Mesenchymal stem cell (in vitro differentiated cells and primary cell): ENCODE measurements around the gene FBXL19.
"Not testable (repeated sequence)": the region's sequence is repeated elsewhere in the genome, so short reads cannot be mapped to it uniquely, and the experiment has no call there.

Source experiments
- DNase-seq: peaks from one replicate; pipeline ENCODE4 v3.0.0-alpha.2; 2013
- H2AFZ ChIP-seq: one replicate; pipeline ENCODE4 v1.6.1; 2013; ENCODE audit warnings: low read depth, mild to moderate bottlenecking, control low read depth, inconsistent platforms, low read length, moderate library complexity
- H2AK5ac ChIP-seq: 2 replicates; pipeline ENCODE4 v1.6.1; 2013; ENCODE audit warnings: low read length, moderate library complexity, mild to moderate bottlenecking, inconsistent platforms; ENCODE audit not compliant: severe bottlenecking
- H2BK120ac ChIP-seq: one replicate; pipeline ENCODE4 v1.6.1; 2013; ENCODE audit warnings: low read depth, mild to moderate bottlenecking, inconsistent platforms, low read length, moderate library complexity
- H2BK12ac ChIP-seq, 2 experiments: one replicate each; pipeline ENCODE4 v1.6.1; 2013; ENCODE audit warnings: inconsistent platforms in 2 of 2, low read length in 2 of 2, mild to moderate bottlenecking in 2 of 2, moderate library complexity in 2 of 2, control low read depth in 1 of 2
- H2BK15ac ChIP-seq: one replicate; pipeline ENCODE4 v1.6.1; 2013; ENCODE audit warnings: mild to moderate bottlenecking, low read depth, inconsistent platforms; ENCODE audit not compliant: poor library complexity, severe bottlenecking
- H2BK5ac ChIP-seq: 2 replicates; pipeline ENCODE4 v1.6.1; 2013; ENCODE audit warnings: low read depth, mild to moderate bottlenecking, low read length, control low read depth, inconsistent platforms; ENCODE audit not compliant: poor library complexity, severe bottlenecking
- H3K14ac ChIP-seq, 2 experiments: one replicate each; pipeline ENCODE4 v1.6.1; 2013; ENCODE audit warnings: inconsistent platforms in 2 of 2, low read length in 2 of 2, control low read depth in 1 of 2, mild to moderate bottlenecking in 1 of 2, moderate library complexity in 1 of 2
- H3K18ac ChIP-seq, 2 experiments: one replicate each; pipeline ENCODE4 v1.6.1; 2013; ENCODE audit warnings: inconsistent platforms in 2 of 2, low read length in 2 of 2, control low read depth in 1 of 2, low read depth in 1 of 2, mild to moderate bottlenecking in 1 of 2
- H3K23ac ChIP-seq, 2 experiments: one replicate each; pipeline ENCODE4 v1.6.1; 2013; ENCODE audit warnings: inconsistent platforms in 2 of 2, low read length in 2 of 2, mild to moderate bottlenecking in 2 of 2, moderate library complexity in 2 of 2, control low read depth in 1 of 2
- H3K27ac ChIP-seq: 2 replicates; pipeline ENCODE4 v1.5.1; 2013; ENCODE audit warnings: mild to moderate bottlenecking, moderate library complexity, low read length, control low read depth, inconsistent platforms; ENCODE audit not compliant: poor library complexity, severe bottlenecking
- H3K27me3 ChIP-seq, 2 experiments: 2 replicates each; pipeline versions ENCODE4 v1.6.1 to v1.7.0; 2013; ENCODE audit warnings: low read length in 2 of 2, mild to moderate bottlenecking in 2 of 2, moderate library complexity in 2 of 2, control low read depth in 1 of 2, inconsistent platforms in 1 of 2; ENCODE audit not compliant: control insufficient read depth in 1 of 2, insufficient read depth in 1 of 2
- H3K36me3 ChIP-seq, 2 experiments: 2 replicates each; pipeline versions ENCODE4 v1.6.1 to v1.7.0; 2013; ENCODE audit warnings: low read length in 2 of 2, control low read depth in 1 of 2, inconsistent platforms in 1 of 2, low read depth in 1 of 2, mild to moderate bottlenecking in 1 of 2; ENCODE audit not compliant: insufficient read depth in 2 of 2, control insufficient read depth in 1 of 2
- H3K4ac ChIP-seq, 2 experiments: one replicate each; pipeline ENCODE4 v1.6.1; 2013; ENCODE audit warnings: inconsistent platforms in 2 of 2, low read length in 2 of 2, mild to moderate bottlenecking in 2 of 2, moderate library complexity in 2 of 2, control low read depth in 1 of 2, low read depth in 1 of 2
- H3K4me1 ChIP-seq: 2 replicates; pipeline ENCODE4 v1.6.1; 2013; ENCODE audit warnings: low read depth, low read length, control low read depth; ENCODE audit not compliant: control insufficient read depth, insufficient read depth
- H3K4me2 ChIP-seq: 2 replicates; pipeline ENCODE4 v1.6.1; 2013; ENCODE audit warnings: low read length, mild to moderate bottlenecking, inconsistent platforms; ENCODE audit not compliant: poor library complexity, severe bottlenecking
- H3K4me3 ChIP-seq, 2 experiments: 2 replicates each; pipeline versions ENCODE4 v1.5.1 to v1.7.0; 2013; ENCODE audit warnings: low read length in 2 of 2, mild to moderate bottlenecking in 2 of 2, control low read depth in 1 of 2, low read depth in 1 of 2; ENCODE audit not compliant: insufficient read depth in 1 of 2
- H3K79me1 ChIP-seq: replicated peaks from 2 replicates; pipeline ENCODE4 v1.6.1; 2013; ENCODE audit warnings: mild to moderate bottlenecking, control low read depth, low read length, inconsistent platforms; ENCODE audit not compliant: poor library complexity, severe bottlenecking
- H3K9ac ChIP-seq: 2 replicates; pipeline ENCODE4 v1.7.0; 2013; ENCODE audit warnings: mild to moderate bottlenecking, low read length, moderate library complexity
- H3K9me3 ChIP-seq: 2 replicates; pipeline ENCODE4 v1.7.0; 2013; ENCODE audit warnings: mild to moderate bottlenecking, low read length; ENCODE audit not compliant: control insufficient read depth
- H4K8ac ChIP-seq: one replicate; pipeline ENCODE4 v1.6.1; 2013; ENCODE audit warnings: inconsistent platforms, mild to moderate bottlenecking, low read length, moderate library complexity
- H4K91ac ChIP-seq: one replicate; pipeline ENCODE4 v1.6.1; 2013; ENCODE audit warnings: mild to moderate bottlenecking, low read length, inconsistent platforms
- WGBS: methylation state at CpG from one replicate; pipeline ENCODE4 v1.1.7; 2013; ENCODE audit warnings: mixed read lengths; 5-methylcytosine and 5-hydroxymethylcytosine counted together

FBXL19 gene

GRCh38 chr16:30888856-30889499, 34.4 kb upstream of the FBXL19 start:
- Histone ChIP-seq H3K79me1 (peaks cover 41% of the 10 kb centered on the region), H3K36me3 (peaks cover 54 to 61% of the 10 kb centered on the region in 2 experiments), H3K14ac (no peak overlapping the region), H3K18ac (no peak overlapping the region), H4K8ac (no peak overlapping the region), H2BK5ac (no peak overlapping the region), H3K27me3 (no peaks in the 10 kb centered on the region), H4K91ac (no peak overlapping the region), H2AFZ (no peak overlapping the region), H3K4me1 (peaks cover 20% of the 10 kb centered on the region), H2AK5ac (peak overlapping the region; percentile 79), H3K23ac (no peak overlapping the region), H3K9me3 (no peaks in the 10 kb centered on the region), H3K4me2 (no peak overlapping the region), H3K27ac (peak overlapping the region; percentile 60), H3K9ac (no peak overlapping the region), H2BK15ac (no peak overlapping the region), H3K4me3 (no peak overlapping the region), H2BK12ac (peak overlapping the region in 1 of 2 experiments; percentile 32), H3K4ac (no peak overlapping the region), H2BK120ac (no peak overlapping the region)
- WGBS: 93% methylated on average over 7 of the region's 8 CpGs
- DNase-seq: no peak

DNA sequence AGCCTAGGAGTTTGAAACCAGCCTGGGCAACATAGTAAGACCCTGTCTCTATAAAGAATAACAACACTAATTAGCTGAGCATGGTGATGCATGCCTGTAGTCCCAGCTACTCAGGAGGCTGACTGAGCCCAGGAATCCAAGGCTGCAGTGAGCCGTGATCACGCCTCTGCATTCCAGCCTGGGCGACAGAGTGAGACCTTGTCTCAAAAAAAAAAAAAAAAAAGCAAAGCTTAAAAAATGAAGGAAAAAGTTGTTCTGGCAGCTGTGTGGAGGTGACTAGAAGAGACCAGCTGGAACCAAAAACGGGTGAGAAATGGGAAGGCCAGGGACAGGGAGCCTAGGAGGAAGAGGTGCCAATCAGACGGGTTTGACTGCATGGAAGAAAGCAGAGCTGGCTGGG, 33.7 kb upstream of the FBXL19 start:
- H2BK5ac ChIP-seq: no peak overlapping the region
- no peak overlapping the region for H3K9ac ChIP-seq
- no peak overlapping the region for H2AFZ ChIP-seq
- 92% methylated on average over 5 of the region's 5 CpGs for WGBS
- no peaks in the 10 kb centered on the region for H3K9me3 ChIP-seq
- no peak overlapping the region for H4K91ac ChIP-seq
- peak overlapping the region; percentile 60 for H3K27ac ChIP-seq
- no peak overlapping the region for H3K18ac ChIP-seq
- peaks cover 37% of the 10 kb centered on the region for H3K79me1 ChIP-seq
- no peak overlapping the region for H2BK120ac ChIP-seq
- no peak overlapping the region for H3K4me2 ChIP-seq
- no peak overlapping the region for H3K14ac ChIP-seq
- H3K4me3 ChIP-seq: no peak overlapping the region
- H4K8ac ChIP-seq: no peak overlapping the region
- DNase-seq: no peak
- no peaks in the 10 kb centered on the region for H3K27me3 ChIP-seq
- peaks cover 51 to 58% of the 10 kb centered on the region in 2 experiments for H3K36me3 ChIP-seq
- no peak overlapping the region for H2AK5ac ChIP-seq
- H3K4ac ChIP-seq: no peak overlapping the region
- H2BK12ac ChIP-seq: no peak overlapping the region
- H2BK15ac ChIP-seq: no peak overlapping the region
- no peak overlapping the region for H3K23ac ChIP-seq
- H3K4me1 ChIP-seq: peaks cover 26% of the 10 kb centered on the region

- H3K4ac ChIP-seq, H2AFZ ChIP-seq, H3K27ac ChIP-seq, H4K91ac ChIP-seq, H3K9ac ChIP-seq, H2BK120ac ChIP-seq, H2AK5ac ChIP-seq, H4K8ac ChIP-seq, H3K18ac ChIP-seq, H3K4me3 ChIP-seq, H3K27me3 ChIP-seq, H2BK12ac ChIP-seq, H2BK5ac ChIP-seq, H3K4me2 ChIP-seq, H3K9me3 ChIP-seq, H3K23ac ChIP-seq, H3K14ac ChIP-seq, DNase-seq, H2BK15ac ChIP-seq: not testable (repeated sequence)
- H3K4me1 ChIP-seq: peaks cover 34% of the 10 kb centered on the region
- peaks cover 40 to 45% of the 10 kb centered on the region in 2 experiments for H3K36me3 ChIP-seq
- peaks cover 33% of the 10 kb centered on the region for H3K79me1 ChIP-seq
- WGBS: 98% methylated on average over 12 of the region's 15 CpGs
Observed at GRCh38 chr16:30891043-30891823, 32.1 kb upstream of the FBXL19 start.

GRCh38 chr16:30892670-30893416, 30.5 kb upstream of the FBXL19 start:
- H3K9me3 ChIP-seq: no peaks in the 10 kb centered on the region
- H3K79me1 ChIP-seq: peaks cover 23% of the 10 kb centered on the region
- H3K27me3 ChIP-seq: no peaks in the 10 kb centered on the region
- H2BK15ac ChIP-seq: no peak overlapping the region
- H4K8ac ChIP-seq: no peak overlapping the region
- no peak overlapping the region for H3K27ac ChIP-seq
- H3K4me1 ChIP-seq: peaks cover 35% of the 10 kb centered on the region
- H2BK12ac ChIP-seq: peak overlapping the region in 1 of 2 experiments; percentile 37
- H2BK5ac ChIP-seq: no peak overlapping the region
- no peak overlapping the region for H4K91ac ChIP-seq
- WGBS: 87% methylated on average over 16 of the region's 20 CpGs
- peak overlapping the region in 1 of 2 experiments; percentile 65 for H3K23ac ChIP-seq
- H3K4ac ChIP-seq: peak overlapping the region in 1 of 2 experiments; percentile 99
- no peak for DNase-seq
- H3K4me2 ChIP-seq: peak overlapping the region; percentile 72
- H3K14ac ChIP-seq: peak overlapping the region in 1 of 2 experiments; percentile 99
- peak overlapping the region; percentile 96 for H3K9ac ChIP-seq
- peak overlapping the region; percentile 86 to 97 for H3K4me3 ChIP-seq
- peak overlapping the region; percentile 50 to 88 for H3K18ac ChIP-seq
- peaks cover 25 to 34% of the 10 kb centered on the region in 2 experiments for H3K36me3 ChIP-seq
- H2BK120ac ChIP-seq: no peak overlapping the region
- H2AK5ac ChIP-seq: no peak overlapping the region
- no peak overlapping the region for H2AFZ ChIP-seq
